Esophagus squamous epithelium (tissue), 5 donors: ENCODE measurements around the gene HERC5. TPM values are rescaled to one million over a fixed set of nuclear protein-coding genes. Genes with fewer than 3 reads are reported as not detected.

Experiments used
- DNase-seq: peaks from one replicate; lab custom pipeline; 2025; lab: John Stamatoyannopoulos, UW
- H3K27ac ChIP-seq, 4 donors: fragments of 200-600 bp; sonication (generic); one replicate each; pipeline ENCODE4 v1.5.1; 2016 to 2019; ENCODE audit warnings: mild to moderate bottlenecking in 1 of 4
- H3K27me3 ChIP-seq, 4 donors: fragments of 200-600 bp; sonication (generic); 1 replicate in 3 of 4; 2 replicates in 1 of 4; pipeline versions ENCODE4 v1.5.1 to v1.6.0; 2017 to 2021; ENCODE audit warnings: antibody characterized with exemption in 1 of 4
- H3K36me3 ChIP-seq, 3 donors: fragments of 200-600 bp; sonication (generic); one replicate each; pipeline ENCODE4 v1.5.1; 2016 to 2019
- H3K4me1 ChIP-seq, 3 donors: fragments of 200-600 bp; sonication (generic); one replicate each; pipeline ENCODE4 v1.5.1; 2017 to 2019
- H3K4me3 ChIP-seq, 4 donors: fragments of 200-600 bp; sonication (generic); 1 replicate in 3 of 4; 2 replicates in 1 of 4; pipeline ENCODE4 v1.5.1; 2016 to 2019; ENCODE audit warnings: mild to moderate bottlenecking in 2 of 4, moderate library complexity in 1 of 4
- H3K9me3 ChIP-seq, 3 donors: fragments of 200-600 bp; sonication (generic); one replicate each; pipeline ENCODE4 v1.5.1; 2016 to 2019
- POLR2A ChIP-seq, 4 donors: fragments of 450-650 bp; IDR thresholded peaks; one replicate each; pipeline ENCODE4 v1.6.1; 2017; ENCODE audit warnings: antibody characterized with exemption in 4 of 4, mild to moderate bottlenecking in 4 of 4, moderate library complexity in 3 of 4
- WGBS, 2 donors: methylation state at CpG; one replicate each; pipeline ENCODE4 v1.1.5; 2018; 5-methylcytosine and 5-hydroxymethylcytosine counted together
- intact Hi-C: fragments of 100-400 bp; cut with DNase I; formaldehyde crosslinking; loops from one replicate; pipeline ENCODE4 v1.15.0; 2022
- total RNA-seq, 4 donors: library from RNA; depleted of rRNA; stranded (reverse); fragments of >200 nt; gene quantifications; one replicate each; pipeline ENCODE4 v1.1.0, GENCODE V29; 2016
- TF ChIP-seq, protein P1 (sequence below), 6 experiments: fragments of 450-650 bp in 4 of 6; fragments of 200-600 bp in 2 of 6; sonication (generic) in 2 of 6; IDR thresholded peaks; one replicate each; pipeline ENCODE4 v1.5.1; 2016 to 2019; ENCODE audit warnings: antibody characterized with exemption in 6 of 6, mild to moderate bottlenecking in 4 of 6, moderate library complexity in 4 of 6
- donor health status: DM: yes; HTN: yes; CAD: no.

The HERC5 gene
- total RNA-seq, 4 donors from 2014 or later = 0.08 to 4.2 (median 1.7) TPM

DNA sequence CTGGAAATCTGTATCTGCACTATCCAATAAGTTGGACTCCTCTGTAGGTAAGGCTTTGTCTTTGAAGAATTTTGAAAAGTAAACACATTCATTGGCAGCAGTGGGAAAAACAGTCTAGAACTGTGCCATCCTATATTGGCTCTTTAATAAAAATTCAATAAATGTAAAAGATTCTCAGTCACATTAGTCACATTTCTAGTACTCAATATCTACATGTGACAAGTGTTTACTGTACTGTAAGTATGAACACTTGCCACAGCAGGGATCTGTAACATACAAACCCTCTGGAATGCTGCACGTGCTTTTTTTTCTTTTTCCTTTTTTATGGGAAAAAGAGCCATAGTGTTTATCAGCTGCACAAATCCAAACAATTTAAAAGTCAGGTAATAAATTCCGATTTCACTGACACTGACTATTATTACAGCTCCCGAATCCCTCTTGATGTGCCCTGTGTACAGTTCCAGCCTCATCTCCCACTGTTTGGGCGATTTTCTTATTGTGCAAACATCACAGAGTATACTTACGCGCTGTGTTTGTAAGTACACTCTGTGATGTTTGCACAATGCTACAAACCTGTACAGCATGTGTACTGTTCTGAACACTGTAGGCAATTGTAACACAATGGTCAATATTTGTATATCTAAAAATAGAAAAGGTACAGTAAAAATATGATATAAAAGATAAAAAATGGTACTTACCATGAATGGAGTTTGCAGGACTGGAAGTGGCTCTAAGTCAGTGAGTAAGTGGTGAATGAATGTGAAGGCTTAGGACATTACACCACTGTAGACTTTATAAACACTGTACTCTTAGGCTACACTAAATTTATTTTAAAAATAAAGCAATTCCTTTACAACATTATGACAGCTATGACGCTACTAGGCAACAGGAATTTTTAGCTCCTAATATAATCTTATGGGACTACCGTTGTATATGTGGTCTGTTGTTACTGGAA lies 57.9 kb downstream of the HERC5 start:
- 80 to 86% methylated on average over 8 of the region's 8 CpGs for WGBS, 2 donors
- no peak for TF ChIP-seq POLR2A (IDR thresholded peaks at IDR 0.05)
- TF ChIP-seq, protein P1, sequence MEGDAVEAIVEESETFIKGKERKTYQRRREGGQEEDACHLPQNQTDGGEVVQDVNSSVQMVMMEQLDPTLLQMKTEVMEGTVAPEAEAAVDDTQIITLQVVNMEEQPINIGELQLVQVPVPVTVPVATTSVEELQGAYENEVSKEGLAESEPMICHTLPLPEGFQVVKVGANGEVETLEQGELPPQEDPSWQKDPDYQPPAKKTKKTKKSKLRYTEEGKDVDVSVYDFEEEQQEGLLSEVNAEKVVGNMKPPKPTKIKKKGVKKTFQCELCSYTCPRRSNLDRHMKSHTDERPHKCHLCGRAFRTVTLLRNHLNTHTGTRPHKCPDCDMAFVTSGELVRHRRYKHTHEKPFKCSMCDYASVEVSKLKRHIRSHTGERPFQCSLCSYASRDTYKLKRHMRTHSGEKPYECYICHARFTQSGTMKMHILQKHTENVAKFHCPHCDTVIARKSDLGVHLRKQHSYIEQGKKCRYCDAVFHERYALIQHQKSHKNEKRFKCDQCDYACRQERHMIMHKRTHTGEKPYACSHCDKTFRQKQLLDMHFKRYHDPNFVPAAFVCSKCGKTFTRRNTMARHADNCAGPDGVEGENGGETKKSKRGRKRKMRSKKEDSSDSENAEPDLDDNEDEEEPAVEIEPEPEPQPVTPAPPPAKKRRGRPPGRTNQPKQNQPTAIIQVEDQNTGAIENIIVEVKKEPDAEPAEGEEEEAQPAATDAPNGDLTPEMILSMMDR (IDR thresholded peaks at IDR 0.05) = no peak
- peaks cover 0 to 19% (median 0%) of the 10 kb centered on the region in 3 donors for H3K36me3 ChIP-seq
- H3K9me3 ChIP-seq = no peaks in the 10 kb centered on the region
- H3K4me1 ChIP-seq = peaks cover 0 to 3% (median 0%) of the 10 kb centered on the region in 3 donors
- no peak for DNase-seq
- H3K4me3 ChIP-seq = no peak overlapping the region
- intact Hi-C loops = loop anchor here (2.0 to 5.0 kb wide), 2 partner anchors 148 to 296 kb away; no protein-coding TSS in a partner anchor
- no peak overlapping the region for H3K27ac ChIP-seq
- H3K27me3 ChIP-seq = no peaks in the 10 kb centered on the region

DNA sequence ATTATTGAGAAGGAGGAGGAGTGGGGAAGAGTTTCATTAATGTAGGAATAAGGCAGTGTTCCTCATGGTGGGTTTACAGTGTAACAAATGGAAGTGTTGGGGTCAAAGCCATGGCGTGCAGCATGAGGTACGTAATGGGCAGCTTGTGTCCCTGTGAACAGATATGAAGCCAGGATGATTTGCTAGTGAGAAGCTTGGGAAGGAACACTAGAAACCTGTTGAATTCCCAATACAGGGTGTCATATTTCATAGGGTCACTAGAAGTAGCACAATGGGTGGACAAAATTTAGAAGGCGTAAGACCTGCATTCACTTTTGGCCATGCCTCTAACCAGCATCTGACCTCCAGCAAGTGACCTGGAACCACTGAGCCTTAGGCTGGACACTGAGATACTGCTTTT lies 59.8 kb downstream of the HERC5 start:
- no peaks in the 10 kb centered on the region for H3K9me3 ChIP-seq
- H3K4me1 ChIP-seq = peaks cover 0 to 9% (median 2%) of the 10 kb centered on the region in 3 donors
- DNase-seq = no peak
- H3K27me3 ChIP-seq = no peaks in the 10 kb centered on the region
- no peak overlapping the region for H3K4me3 ChIP-seq
- WGBS, 2 donors = 83 to 97% methylated on average over 3 of the region's 3 CpGs
- no peak for TF ChIP-seq POLR2A (IDR thresholded peaks at IDR 0.05)
- TF ChIP-seq, protein P1 (IDR thresholded peaks at IDR 0.05) = no peak
- no peak overlapping the region for H3K27ac ChIP-seq
- H3K36me3 ChIP-seq = peaks cover 0 to 34% (median 0%) of the 10 kb centered on the region in 3 donors
- intact Hi-C loops = no loop called here

DNA sequence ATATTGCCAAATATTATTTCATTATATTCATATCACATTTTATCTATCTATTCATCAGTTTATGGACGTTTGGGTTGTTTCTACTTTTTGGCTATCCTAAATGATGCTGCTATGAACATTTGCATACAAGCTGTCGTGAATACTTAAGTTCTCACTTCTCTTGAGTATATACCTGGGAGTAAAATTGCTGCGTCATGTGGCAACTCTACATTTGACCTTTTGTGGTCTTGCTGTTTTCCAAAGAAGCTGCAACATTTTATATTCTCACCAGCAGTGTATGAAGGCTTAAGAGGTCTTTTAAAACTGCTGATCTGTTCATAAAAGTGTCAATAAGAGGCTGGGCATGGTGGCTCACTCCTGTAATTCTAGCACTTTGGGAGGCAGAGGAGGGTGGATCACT lies 60.9 kb downstream of the HERC5 start:
- Histone ChIP-seq H3K27ac (no peak overlapping the region), H3K4me1 (peaks cover 5 to 20% (median 7%) of the 10 kb centered on the region in 3 donors), H3K4me3 (no peak overlapping the region), H3K9me3 (no peaks in the 10 kb centered on the region), H3K36me3 (peaks cover 0 to 34% (median 0%) of the 10 kb centered on the region in 3 donors), H3K27me3 (no peaks in the 10 kb centered on the region)
- intact Hi-C loops = no loop called here
- TF ChIP-seq, protein P1 (IDR thresholded peaks at IDR 0.05) = no peak
- no peak for TF ChIP-seq POLR2A (IDR thresholded peaks at IDR 0.05)
- 68 to 74% methylated on average over 3 of the region's 3 CpGs for WGBS, 2 donors
- DNase-seq = no peak

DNA sequence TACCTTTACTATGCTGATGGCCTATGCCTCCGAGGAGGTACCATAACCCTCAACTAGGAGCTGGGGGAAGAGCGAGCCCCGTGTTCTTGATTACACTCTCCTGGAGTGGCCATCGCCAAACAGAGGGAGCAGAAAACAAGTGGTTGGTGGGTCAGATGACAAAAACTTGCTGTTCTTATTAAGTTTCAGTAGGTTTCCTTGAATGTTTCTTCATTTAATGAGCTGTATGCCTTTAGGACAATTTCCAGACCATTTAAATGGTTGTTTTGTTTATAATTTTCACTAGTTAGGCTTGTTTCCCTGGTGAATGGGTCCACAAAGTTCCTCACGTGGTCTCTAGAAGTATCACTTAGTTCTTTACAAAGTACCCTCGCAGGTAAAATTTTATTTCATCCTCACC lies 62.0 kb downstream of the HERC5 start:
- Histone ChIP-seq H3K9me3 (no peaks in the 10 kb centered on the region), H3K27ac (no peak overlapping the region), H3K4me1 (peaks cover 5 to 23% (median 7%) of the 10 kb centered on the region in 3 donors), H3K4me3 (no peak overlapping the region), H3K36me3 (peaks cover 0 to 34% (median 0%) of the 10 kb centered on the region in 3 donors), H3K27me3 (no peaks in the 10 kb centered on the region)
- no peak for TF ChIP-seq POLR2A (IDR thresholded peaks at IDR 0.05)
- TF ChIP-seq, protein P1 (IDR thresholded peaks at IDR 0.05) = no peak
- intact Hi-C loops = no loop called here
- DNase-seq = no peak
- WGBS, 2 donors = 90 to 92% methylated on average over 6 of the region's 6 CpGs
